RWPE1 (cell line): ENCODE measurements around the gene BMAL1.
"Not testable (repeated sequence)": the region's sequence is repeated elsewhere in the genome, so short reads cannot be mapped to it uniquely, and the experiment has no call there.

Experiments
- CTCF ChIA-PET: fragments of 350-600 bp; sonication (Branson Sonifier 250); formaldehyde crosslinking; extraction: SDS; loops from one replicate; lab custom pipeline; 2021; lab: Yijun Ruan, JAX
- POLR2A ChIA-PET: fragments of 400-600 bp; formaldehyde crosslinking; extraction: SDS; loops from one replicate; lab custom pipeline; 2020; ENCODE audit warnings: antibody characterized with exemption; ENCODE audit not compliant: low non-redundant PET; lab: Yijun Ruan, JAX
- DNase-seq: peaks from one replicate; pipeline ENCODE4 v3.0.0; 2012; ENCODE audit warnings: low spot score
- H3K27ac ChIP-seq: fragments of 450-650 bp; 2 replicates; pipeline ENCODE4 v1.5.1; 2017
- TF ChIP-seq, protein P1 (sequence below): fragments of 450-650 bp; conservative IDR thresholded peaks from 2 replicates; pipeline ENCODE4 v1.5.1; 2017; ENCODE audit warnings: low read depth, mild to moderate bottlenecking

The BMAL1 gene

DNA sequence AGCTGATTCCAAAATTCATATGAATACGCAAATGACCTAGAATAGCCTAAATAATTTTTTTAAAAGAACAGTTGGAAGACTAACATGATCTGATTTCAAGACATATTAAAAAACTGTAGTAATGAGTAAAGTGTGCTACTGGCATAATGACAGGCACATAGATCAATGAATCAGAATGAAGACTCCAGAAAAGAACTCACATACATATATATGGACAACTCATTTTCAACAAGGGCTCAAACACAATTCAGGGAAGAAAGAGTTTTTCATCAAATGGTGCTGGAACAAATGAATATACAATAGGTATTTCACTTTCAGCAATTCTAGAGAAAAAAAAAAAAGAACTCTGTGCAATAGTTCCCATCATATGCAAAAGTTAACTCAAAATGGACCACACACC lies 151.7 kb downstream of the BMAL1 start:
- POLR2A ChIA-PET: no interaction called here
- TF ChIP-seq, protein P1, sequence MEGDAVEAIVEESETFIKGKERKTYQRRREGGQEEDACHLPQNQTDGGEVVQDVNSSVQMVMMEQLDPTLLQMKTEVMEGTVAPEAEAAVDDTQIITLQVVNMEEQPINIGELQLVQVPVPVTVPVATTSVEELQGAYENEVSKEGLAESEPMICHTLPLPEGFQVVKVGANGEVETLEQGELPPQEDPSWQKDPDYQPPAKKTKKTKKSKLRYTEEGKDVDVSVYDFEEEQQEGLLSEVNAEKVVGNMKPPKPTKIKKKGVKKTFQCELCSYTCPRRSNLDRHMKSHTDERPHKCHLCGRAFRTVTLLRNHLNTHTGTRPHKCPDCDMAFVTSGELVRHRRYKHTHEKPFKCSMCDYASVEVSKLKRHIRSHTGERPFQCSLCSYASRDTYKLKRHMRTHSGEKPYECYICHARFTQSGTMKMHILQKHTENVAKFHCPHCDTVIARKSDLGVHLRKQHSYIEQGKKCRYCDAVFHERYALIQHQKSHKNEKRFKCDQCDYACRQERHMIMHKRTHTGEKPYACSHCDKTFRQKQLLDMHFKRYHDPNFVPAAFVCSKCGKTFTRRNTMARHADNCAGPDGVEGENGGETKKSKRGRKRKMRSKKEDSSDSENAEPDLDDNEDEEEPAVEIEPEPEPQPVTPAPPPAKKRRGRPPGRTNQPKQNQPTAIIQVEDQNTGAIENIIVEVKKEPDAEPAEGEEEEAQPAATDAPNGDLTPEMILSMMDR: no peak
- no peak for DNase-seq
- CTCF ChIA-PET: no interaction called here
- H3K27ac ChIP-seq: no peak overlapping the region

DNA sequence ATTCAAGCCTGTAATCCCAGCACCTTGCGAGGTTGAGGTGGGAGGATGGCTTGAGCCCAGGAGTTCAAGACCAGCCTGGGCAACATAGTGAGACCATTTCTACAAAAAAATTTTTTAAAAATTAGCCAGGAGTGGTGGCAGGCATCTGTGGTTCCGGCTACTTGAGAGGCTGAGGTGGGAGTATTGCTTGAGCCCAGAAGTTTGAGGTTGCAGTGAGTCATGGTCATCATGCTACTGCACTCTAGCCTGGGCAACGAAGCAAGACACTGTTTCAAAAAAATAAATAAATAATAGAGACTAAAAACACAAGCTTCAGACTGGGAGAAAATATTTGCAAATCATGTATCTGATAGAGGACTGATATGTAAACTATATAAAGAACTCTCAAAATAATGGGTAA lies 152.2 kb downstream of the BMAL1 start:
- DNase-seq: no peak
- TF ChIP-seq, protein P1: no peak
- ChIA-PET CTCF (no interaction called here), POLR2A (no interaction called here)
- H3K27ac ChIP-seq: no peak overlapping the region

DNA sequence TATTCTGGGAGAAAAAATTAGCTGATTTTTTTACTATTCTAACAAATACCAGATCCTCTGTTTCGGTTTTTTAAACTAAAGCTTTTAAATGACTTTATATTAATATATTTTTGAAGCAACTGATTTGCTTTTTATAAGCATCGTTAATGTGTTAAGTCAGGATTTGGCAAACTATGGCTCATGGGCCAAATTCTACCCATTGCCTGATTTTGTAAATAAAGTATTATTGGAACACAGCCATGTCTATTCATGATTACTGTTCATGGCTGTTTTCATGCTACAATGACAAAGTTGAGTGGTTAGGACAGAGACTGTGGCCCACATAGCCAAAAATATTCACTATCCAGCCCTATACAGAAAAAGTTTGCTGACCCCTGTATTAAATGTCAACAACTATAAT lies 155.8 kb downstream of the BMAL1 start:
- H3K27ac ChIP-seq: no peak overlapping the region
- TF ChIP-seq, protein P1: no peak
- DNase-seq: no peak
- ChIA-PET POLR2A (no interaction called here), CTCF (no interaction called here)

DNA sequence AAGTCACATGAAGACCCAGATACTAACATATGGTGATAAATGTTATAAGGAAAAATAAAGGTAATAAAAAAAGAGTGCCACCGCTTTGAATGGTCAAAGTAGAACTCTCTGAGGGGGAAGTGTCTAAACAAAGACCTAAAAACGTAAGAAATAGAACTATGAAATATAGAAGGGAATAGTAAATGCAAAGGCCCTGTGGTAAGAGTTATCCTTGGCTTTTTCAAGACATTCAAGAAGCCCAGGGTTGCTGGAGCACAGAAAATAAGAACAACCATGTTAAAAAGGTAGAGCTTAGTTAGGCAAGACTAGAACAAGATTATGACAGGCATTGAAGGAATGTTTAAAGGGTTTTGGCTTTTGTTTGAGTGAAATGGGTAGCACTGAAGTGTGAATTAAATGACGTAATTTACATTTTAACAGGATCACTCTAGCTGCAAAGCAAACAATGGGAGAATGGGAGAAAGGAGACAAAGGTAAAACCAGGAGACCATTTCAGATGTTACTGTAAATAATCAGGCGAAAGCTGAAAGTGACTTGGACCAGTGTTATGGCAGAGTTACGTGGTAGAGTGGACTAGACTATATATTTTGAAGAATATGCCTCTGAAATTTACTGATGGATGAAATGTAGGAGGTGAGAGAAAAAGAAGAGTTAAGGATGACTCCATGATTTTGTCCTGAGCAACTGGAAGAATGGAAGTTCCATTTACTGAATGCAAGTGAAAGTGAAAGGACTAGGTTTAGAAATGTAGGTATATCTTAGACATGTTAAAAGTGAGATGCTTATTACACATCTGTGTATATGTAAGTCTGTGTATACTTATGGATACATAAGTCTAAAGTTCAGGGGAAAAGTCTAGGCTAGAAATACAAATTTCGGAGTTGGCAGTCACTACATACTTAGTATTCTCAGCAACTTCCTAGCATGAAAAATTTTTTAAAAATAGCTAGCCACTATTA lies 156.9 kb downstream of the BMAL1 start:
- TF ChIP-seq, protein P1: no peak
- ChIA-PET CTCF (interaction anchor here (0.6 kb wide), 1 partner anchor 1647 kb away, joined by 6 read pairs; no protein-coding TSS in a partner anchor), POLR2A (no interaction called here)
- DNase-seq: peak; percentile 2
- H3K27ac ChIP-seq: no peak overlapping the region

DNA sequence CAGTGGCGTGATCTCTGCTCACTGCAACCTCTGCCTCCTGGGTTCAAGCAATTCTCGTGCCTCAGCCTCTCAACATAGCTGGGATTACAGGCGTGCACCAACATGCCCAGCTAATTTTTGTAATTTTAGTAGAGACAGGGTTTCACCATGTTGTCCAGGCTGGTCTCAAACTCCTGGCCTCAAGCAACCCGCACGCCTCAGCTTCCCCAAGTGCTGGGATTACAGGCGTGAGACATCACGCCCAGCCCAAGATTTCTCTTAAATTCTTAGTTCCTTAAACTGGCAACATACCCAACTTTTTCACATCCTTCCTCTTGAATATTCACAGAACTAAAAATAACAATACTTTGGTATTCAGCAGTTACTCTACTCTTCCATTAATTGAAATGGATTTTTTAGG lies 159.2 kb downstream of the BMAL1 start:
- POLR2A ChIA-PET: not testable (repeated sequence)

More for the DNA sequence above, 159.2 kb downstream of the BMAL1 start:
- CTCF ChIA-PET: interaction anchor here (0.6 kb wide), 1 partner anchor 150 kb away, joined by 3 read pairs; no protein-coding TSS in a partner anchor
- not testable (repeated sequence) for DNase-seq, H3K27ac ChIP-seq
